Thoracic aorta (tissue), 2 donors: ENCODE data around the gene ZBTB40. TPM values are rescaled to one million over a fixed set of nuclear protein-coding genes. Genes with fewer than 3 reads are reported as not detected.

Experiments used
- ATAC-seq: fragments of 150-250 bp; one replicate; pipeline ENCODE4 v1.8.0; 2017; ENCODE audit warnings: low read depth; ENCODE audit not compliant: insufficient number of reproducible peaks, low FRiP score
- DNase-seq: peaks from one replicate; pipeline ENCODE4 v3.0.0-alpha.2; 2020; ENCODE audit warnings: low spot score
- H3K27ac ChIP-seq, 2 donors: fragments of 200-600 bp; sonication (generic); 1 replicate in 1 of 2; 2 replicates in 1 of 2; pipeline ENCODE4 v1.5.1; 2016; ENCODE audit warnings: mild to moderate bottlenecking in 2 of 2, moderate library complexity in 2 of 2
- H3K27me3 ChIP-seq: fragments of 200-600 bp; sonication (generic); replicated peaks from 2 replicates; pipeline ENCODE4 v1.6.0; 2016; ENCODE audit warnings: mild to moderate bottlenecking; ENCODE audit not compliant: insufficient read depth
- H3K36me3 ChIP-seq: fragments of 200-600 bp; sonication (generic); one replicate; pipeline ENCODE4 v1.5.1; 2016
- H3K4me1 ChIP-seq, 2 donors: fragments of 200-600 bp; sonication (generic); 1 replicate in 1 of 2; 2 replicates in 1 of 2; pipeline versions ENCODE4 v1.5.1 to v1.6.0; 2016; ENCODE audit warnings: low read depth in 2 of 2, mild to moderate bottlenecking in 1 of 2; ENCODE audit not compliant: control insufficient read depth in 1 of 2
- H3K4me3 ChIP-seq: fragments of 200-600 bp; sonication (generic); 2 replicates; pipeline ENCODE4 v1.5.1; 2016; ENCODE audit warnings: mild to moderate bottlenecking
- H3K9me3 ChIP-seq: fragments of 200-600 bp; sonication (generic); 2 replicates; pipeline ENCODE4 v1.5.1; 2016
- total RNA-seq, 2 donors: library from RNA; depleted of rRNA; stranded (reverse); fragments of >200 nt; gene quantifications; one replicate each; pipeline versions ENCODE4 v1.1.0 to v1.2.3, GENCODE V29; 2016
- TF ChIP-seq, protein P1 (sequence below): fragments of 200-600 bp; sonication (generic); IDR thresholded peaks from one replicate; pipeline ENCODE4 v1.5.1; 2019; ENCODE audit warnings: antibody characterized with exemption

Gene ZBTB40
- total RNA-seq, 2 donors from 2014 or later: 30.4 to 36.4 TPM

GRCh38 chr1:22434717-22435116 lies 16.9 kb upstream of the ZBTB40 start:
- Histone ChIP-seq H3K9me3 (peaks cover 5% of the 10 kb centered on the region), H3K4me3 (no peak overlapping the region), H3K4me1 (no peaks in the 10 kb centered on the region), H3K27ac (no peak overlapping the region), H3K27me3 (no peaks in the 10 kb centered on the region), H3K36me3 (no peaks in the 10 kb centered on the region)
- no peak for DNase-seq
- TF ChIP-seq, protein P1, sequence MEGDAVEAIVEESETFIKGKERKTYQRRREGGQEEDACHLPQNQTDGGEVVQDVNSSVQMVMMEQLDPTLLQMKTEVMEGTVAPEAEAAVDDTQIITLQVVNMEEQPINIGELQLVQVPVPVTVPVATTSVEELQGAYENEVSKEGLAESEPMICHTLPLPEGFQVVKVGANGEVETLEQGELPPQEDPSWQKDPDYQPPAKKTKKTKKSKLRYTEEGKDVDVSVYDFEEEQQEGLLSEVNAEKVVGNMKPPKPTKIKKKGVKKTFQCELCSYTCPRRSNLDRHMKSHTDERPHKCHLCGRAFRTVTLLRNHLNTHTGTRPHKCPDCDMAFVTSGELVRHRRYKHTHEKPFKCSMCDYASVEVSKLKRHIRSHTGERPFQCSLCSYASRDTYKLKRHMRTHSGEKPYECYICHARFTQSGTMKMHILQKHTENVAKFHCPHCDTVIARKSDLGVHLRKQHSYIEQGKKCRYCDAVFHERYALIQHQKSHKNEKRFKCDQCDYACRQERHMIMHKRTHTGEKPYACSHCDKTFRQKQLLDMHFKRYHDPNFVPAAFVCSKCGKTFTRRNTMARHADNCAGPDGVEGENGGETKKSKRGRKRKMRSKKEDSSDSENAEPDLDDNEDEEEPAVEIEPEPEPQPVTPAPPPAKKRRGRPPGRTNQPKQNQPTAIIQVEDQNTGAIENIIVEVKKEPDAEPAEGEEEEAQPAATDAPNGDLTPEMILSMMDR: no peak
- no peak for ATAC-seq

DNA sequence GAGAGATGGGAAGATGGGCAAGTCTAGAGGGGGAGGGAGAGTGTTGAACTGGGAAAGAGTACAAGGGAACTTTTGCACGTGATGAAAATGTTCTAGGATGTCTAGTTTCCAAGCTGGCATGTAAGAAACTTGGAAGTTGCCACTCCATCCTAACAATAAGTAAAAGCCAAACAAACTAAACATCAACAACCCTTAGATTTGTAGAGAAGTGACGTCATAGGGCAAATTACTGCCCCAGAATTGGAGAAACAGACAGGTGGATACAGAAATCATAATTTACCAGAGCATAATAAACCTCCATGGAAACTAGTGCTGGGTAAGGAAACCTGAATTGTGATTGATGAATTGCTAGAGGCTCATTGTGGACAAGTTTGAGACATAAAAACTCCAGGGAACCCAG lies 14.7 kb upstream of the ZBTB40 start:
- ATAC-seq (no peak), DNase-seq (no peak)
- Histone ChIP-seq H3K27ac (no peak overlapping the region), H3K36me3 (no peaks in the 10 kb centered on the region), H3K9me3 (peaks cover 17% of the 10 kb centered on the region), H3K4me1 (no peaks in the 10 kb centered on the region), H3K4me3 (no peak overlapping the region), H3K27me3 (no peaks in the 10 kb centered on the region)
- TF ChIP-seq, protein P1: no peak

DNA sequence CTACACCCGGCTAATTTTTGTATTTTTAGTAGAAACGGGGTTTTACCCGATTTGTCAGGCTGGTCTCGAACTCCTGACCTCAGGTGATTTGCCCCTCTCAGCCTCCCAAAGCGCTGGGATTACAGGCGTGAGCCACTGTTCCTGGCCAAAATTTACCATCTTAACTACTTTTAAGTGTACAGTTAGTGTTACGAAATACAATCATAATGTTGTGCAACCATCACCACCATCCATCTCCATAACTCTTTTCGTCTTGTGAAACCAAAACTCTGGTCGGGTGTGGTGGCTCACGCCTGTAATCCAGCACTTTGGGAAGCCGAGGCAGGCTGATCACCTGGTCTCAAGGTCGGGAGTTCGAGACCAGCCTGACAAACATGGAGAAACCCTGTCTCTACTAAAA lies 14.1 kb upstream of the ZBTB40 start:
- Histone ChIP-seq H3K36me3 (no peaks in the 10 kb centered on the region), H3K4me3 (no peak overlapping the region), H3K9me3 (peaks cover 17% of the 10 kb centered on the region), H3K27ac (no peak overlapping the region), H3K4me1 (no peaks in the 10 kb centered on the region), H3K27me3 (no peaks in the 10 kb centered on the region)
- DNase-seq: no peak
- no peak for ATAC-seq
- TF ChIP-seq, protein P1: no peak

DNA sequence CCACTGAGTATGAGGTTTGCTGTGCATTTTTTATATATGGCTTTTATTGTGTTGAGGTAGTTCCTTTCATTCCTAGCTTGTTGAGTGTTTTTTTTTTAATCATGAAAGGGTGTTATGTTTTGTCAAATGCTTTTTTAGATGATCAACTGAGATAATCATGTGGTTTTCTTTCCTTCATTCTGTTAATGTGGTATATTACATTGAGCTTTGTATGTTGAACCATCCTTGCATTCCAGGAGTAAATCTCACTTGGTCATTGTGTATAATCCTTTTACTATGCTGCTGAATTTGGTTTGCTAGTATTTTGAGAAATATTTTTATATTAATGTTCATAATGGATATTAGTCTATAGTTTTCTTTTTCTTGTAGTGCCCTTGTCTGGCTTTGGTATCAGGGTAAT lies 11.1 kb upstream of the ZBTB40 start:
- H3K27ac ChIP-seq: no peak overlapping the region
- no peaks in the 10 kb centered on the region for H3K4me1 ChIP-seq
- TF ChIP-seq, protein P1: no peak
- H3K27me3 ChIP-seq: no peaks in the 10 kb centered on the region
- no peak for ATAC-seq
- H3K36me3 ChIP-seq: no peaks in the 10 kb centered on the region
- H3K9me3 ChIP-seq: peaks cover 17% of the 10 kb centered on the region
- no peak overlapping the region for H3K4me3 ChIP-seq
- DNase-seq: no peak

DNA sequence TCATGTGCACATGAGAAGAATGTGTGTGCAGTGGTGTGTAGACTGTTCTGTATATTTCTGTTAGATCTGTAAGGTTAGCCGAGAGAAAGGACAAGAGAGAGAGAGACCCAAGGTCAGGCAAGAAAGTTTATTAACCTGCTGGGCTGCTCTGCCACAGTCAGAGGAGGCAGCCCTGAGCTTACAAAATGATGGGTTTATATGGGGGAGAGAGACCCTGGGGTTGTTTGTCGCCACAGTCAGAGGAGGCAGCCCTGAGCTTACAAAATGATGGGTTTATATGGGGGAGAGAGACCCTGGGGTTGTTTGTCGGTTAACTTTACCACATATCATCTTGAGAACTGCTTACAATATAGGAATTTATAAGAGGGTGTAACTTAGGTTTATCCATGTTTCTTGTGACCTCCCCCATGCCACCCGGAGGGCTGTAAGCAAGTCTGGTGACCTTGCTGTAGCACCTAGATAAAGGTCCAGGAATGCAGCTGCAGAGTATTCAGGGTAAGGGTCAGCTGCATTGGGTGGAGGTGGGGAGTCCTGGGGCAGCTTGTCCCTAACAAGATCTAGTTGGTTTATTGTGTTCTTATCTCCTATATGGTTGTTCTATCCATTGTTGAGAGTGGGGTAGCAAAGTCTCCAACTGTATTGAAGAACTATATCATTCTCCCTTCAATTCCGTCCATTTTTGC lies 9.3 kb upstream of the ZBTB40 start:
- Histone ChIP-seq H3K27me3 (no peaks in the 10 kb centered on the region), H3K27ac (no peak overlapping the region), H3K4me3 (no peak overlapping the region), H3K4me1 (peaks cover 3 to 5% of the 10 kb centered on the region in 2 donors), H3K36me3 (no peaks in the 10 kb centered on the region), H3K9me3 (peaks cover 17% of the 10 kb centered on the region)
- DNase-seq (no peak), ATAC-seq (no peak)
- TF ChIP-seq, protein P1: no peak
